Measurements from ENCODE around the gene IL6.

IL6 gene

GRCh38 chr7:22715969-22716368 lies 11.0 kb upstream of the IL6 start:
- no peaks in the 10 kb centered on the region for H3K27me3 ChIP-seq (ENCODE audit: control insufficient read depth, insufficient read depth, low read length)
- H3K4me3 ChIP-seq (ENCODE audit: low read length), result no peak overlapping the region
- DNase-seq (ENCODE audit: low read depth, low spot score), result no peak
- no peaks in the 10 kb centered on the region for H3K9me3 ChIP-seq (ENCODE audit: control insufficient read depth, insufficient read depth, low read length)
- H3K36me3 ChIP-seq (ENCODE audit: control insufficient read depth, insufficient read depth, low read length), result no peaks in the 10 kb centered on the region
- no peak overlapping the region for H3K27ac ChIP-seq (ENCODE audit: low read length)
- no CpG with 5 or more reads among the region's 4 CpGs for WGBS (ENCODE audit: insufficient coverage, insufficient read length)
- no peaks in the 10 kb centered on the region for H3K4me1 ChIP-seq (ENCODE audit: control insufficient read depth, insufficient read depth, low read length)

- H3K27me3 ChIP-seq (ENCODE audit: control insufficient read depth, insufficient read depth, low read length), result no peaks in the 10 kb centered on the region
- H3K4me1 ChIP-seq (ENCODE audit: control insufficient read depth, insufficient read depth, low read length), result no peaks in the 10 kb centered on the region
- no peak overlapping the region for H3K27ac ChIP-seq (ENCODE audit: low read length)
- WGBS (ENCODE audit: insufficient coverage, insufficient read length), result no CpG with 5 or more reads among the region's 7 CpGs
- H3K9me3 ChIP-seq (ENCODE audit: control insufficient read depth, insufficient read depth, low read length), result no peaks in the 10 kb centered on the region
- H3K4me3 ChIP-seq (ENCODE audit: low read length), result no peak overlapping the region
- DNase-seq (ENCODE audit: low read depth, low spot score), result no peak
- no peaks in the 10 kb centered on the region for H3K36me3 ChIP-seq (ENCODE audit: control insufficient read depth, insufficient read depth, low read length)
Measured at GRCh38 chr7:22717760-22718159, 9.2 kb upstream of the IL6 start.

- Histone ChIP-seq H3K36me3 (ENCODE audit: control insufficient read depth, insufficient read depth, low read length) (no peaks in the 10 kb centered on the region), H3K4me1 (ENCODE audit: control insufficient read depth, insufficient read depth, low read length) (no peaks in the 10 kb centered on the region), H3K27me3 (ENCODE audit: control insufficient read depth, insufficient read depth, low read length) (no peaks in the 10 kb centered on the region), H3K27ac (ENCODE audit: low read length) (no peak overlapping the region), H3K9me3 (ENCODE audit: control insufficient read depth, insufficient read depth, low read length) (no peaks in the 10 kb centered on the region), H3K4me3 (ENCODE audit: low read length) (no peak overlapping the region)
- no CpG with 5 or more reads among the region's 6 CpGs for WGBS (ENCODE audit: insufficient coverage, insufficient read length)
- DNase-seq (ENCODE audit: low read depth, low spot score), result no peak
Measured at GRCh38 chr7:22718200-22718711, 8.7 kb upstream of the IL6 start.

- no peaks in the 10 kb centered on the region for H3K36me3 ChIP-seq (ENCODE audit: control insufficient read depth, insufficient read depth, low read length)
Measured at GRCh38 chr7:22718911-22719420, 8.0 kb upstream of the IL6 start.

GRCh38 chr7:22720791-22721786 lies 5.9 kb upstream of the IL6 start:
- H3K27me3 ChIP-seq (ENCODE audit: control insufficient read depth, insufficient read depth, low read length), result no peaks in the 10 kb centered on the region
- H3K4me3 ChIP-seq (ENCODE audit: low read length), result no peak overlapping the region
- WGBS (ENCODE audit: insufficient coverage, insufficient read length), result no CpG with 5 or more reads among the region's 3 CpGs
- H3K9me3 ChIP-seq (ENCODE audit: control insufficient read depth, insufficient read depth, low read length), result no peaks in the 10 kb centered on the region
- H3K36me3 ChIP-seq (ENCODE audit: control insufficient read depth, insufficient read depth, low read length), result no peaks in the 10 kb centered on the region
- no peak overlapping the region for H3K27ac ChIP-seq (ENCODE audit: low read length)
- DNase-seq (ENCODE audit: low read depth, low spot score), result no peak
- H3K4me1 ChIP-seq (ENCODE audit: control insufficient read depth, insufficient read depth, low read length), result no peaks in the 10 kb centered on the region

More at GRCh38 chr7:22718911-22719420, 8.0 kb upstream of the IL6 start:
- H3K27me3 ChIP-seq (ENCODE audit: control insufficient read depth, insufficient read depth, low read length), result no peaks in the 10 kb centered on the region
- H3K4me1 ChIP-seq (ENCODE audit: control insufficient read depth, insufficient read depth, low read length), result no peaks in the 10 kb centered on the region
- no peaks in the 10 kb centered on the region for H3K9me3 ChIP-seq (ENCODE audit: control insufficient read depth, insufficient read depth, low read length)
- WGBS (ENCODE audit: insufficient coverage, insufficient read length), result no CpG with 5 or more reads among the region's 1 CpG
- H3K27ac ChIP-seq (ENCODE audit: low read length), result no peak overlapping the region
- DNase-seq (ENCODE audit: low read depth, low spot score), result no peak
- H3K4me3 ChIP-seq (ENCODE audit: low read length), result no peak overlapping the region

- H3K4me3 ChIP-seq (ENCODE audit: low read length), result no peak overlapping the region
- H3K27ac ChIP-seq (ENCODE audit: low read length), result no peak overlapping the region
- no CpG with 5 or more reads among the region's 6 CpGs for WGBS (ENCODE audit: insufficient coverage, insufficient read length)
- no peaks in the 10 kb centered on the region for H3K9me3 ChIP-seq (ENCODE audit: control insufficient read depth, insufficient read depth, low read length)
- peaks cover 5% of the 10 kb centered on the region; the same call in 1 of the 2 replicates for H3K4me1 ChIP-seq (ENCODE audit: control insufficient read depth, insufficient read depth, low read length)
- no peaks in the 10 kb centered on the region for H3K27me3 ChIP-seq (ENCODE audit: control insufficient read depth, insufficient read depth, low read length)
- no peaks in the 10 kb centered on the region for H3K36me3 ChIP-seq (ENCODE audit: control insufficient read depth, insufficient read depth, low read length)
- DNase-seq (ENCODE audit: low read depth, low spot score), result no peak
Measured at GRCh38 chr7:22722536-22723180, 4.3 kb upstream of the IL6 start.

- Histone ChIP-seq H3K4me3 (ENCODE audit: low read length) (no peak overlapping the region), H3K27ac (ENCODE audit: low read length) (no peak overlapping the region), H3K36me3 (ENCODE audit: control insufficient read depth, insufficient read depth, low read length) (no peaks in the 10 kb centered on the region), H3K9me3 (ENCODE audit: control insufficient read depth, insufficient read depth, low read length) (no peaks in the 10 kb centered on the region), H3K27me3 (ENCODE audit: control insufficient read depth, insufficient read depth, low read length) (no peaks in the 10 kb centered on the region), H3K4me1 (ENCODE audit: control insufficient read depth, insufficient read depth, low read length) (peaks cover 5% of the 10 kb centered on the region; the same call in 1 of the 2 replicates)
- DNase-seq (ENCODE audit: low read depth, low spot score), result no peak
- WGBS (ENCODE audit: insufficient coverage, insufficient read length), result no CpG with 5 or more reads among the region's 2 CpGs
Measured at GRCh38 chr7:22723181-22723601, 3.8 kb upstream of the IL6 start.

DNA sequence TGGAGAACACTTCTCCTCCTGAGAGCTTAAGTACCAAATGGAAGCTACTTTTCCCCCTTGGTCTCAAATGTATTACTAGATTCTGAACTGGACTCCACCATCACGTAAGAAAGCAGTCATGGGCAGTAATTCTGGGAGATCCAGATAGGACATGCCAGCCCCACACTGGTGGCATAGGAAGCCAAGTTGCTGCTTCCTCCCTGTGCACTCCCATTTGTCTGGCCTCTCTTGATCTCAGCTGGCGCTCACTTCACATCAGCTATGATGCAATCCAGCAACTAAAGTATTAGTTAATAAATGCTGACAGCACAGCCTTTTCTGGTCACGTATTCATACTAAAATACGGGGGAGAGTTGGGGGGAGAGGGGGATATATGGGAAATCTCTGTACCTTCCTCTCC lies 3.4 kb upstream of the IL6 start:
- no CpG with 5 or more reads among the region's 4 CpGs for WGBS (ENCODE audit: insufficient coverage, insufficient read length)
- Histone ChIP-seq H3K36me3 (ENCODE audit: control insufficient read depth, insufficient read depth, low read length) (no peaks in the 10 kb centered on the region), H3K4me3 (ENCODE audit: low read length) (no peak overlapping the region), H3K27ac (ENCODE audit: low read length) (no peak overlapping the region), H3K27me3 (ENCODE audit: control insufficient read depth, insufficient read depth, low read length) (no peaks in the 10 kb centered on the region), H3K4me1 (ENCODE audit: control insufficient read depth, insufficient read depth, low read length) (peaks cover 5% of the 10 kb centered on the region; the same call in 1 of the 2 replicates), H3K9me3 (ENCODE audit: control insufficient read depth, insufficient read depth, low read length) (no peaks in the 10 kb centered on the region)
- DNase-seq (ENCODE audit: low read depth, low spot score), result no peak

DNA sequence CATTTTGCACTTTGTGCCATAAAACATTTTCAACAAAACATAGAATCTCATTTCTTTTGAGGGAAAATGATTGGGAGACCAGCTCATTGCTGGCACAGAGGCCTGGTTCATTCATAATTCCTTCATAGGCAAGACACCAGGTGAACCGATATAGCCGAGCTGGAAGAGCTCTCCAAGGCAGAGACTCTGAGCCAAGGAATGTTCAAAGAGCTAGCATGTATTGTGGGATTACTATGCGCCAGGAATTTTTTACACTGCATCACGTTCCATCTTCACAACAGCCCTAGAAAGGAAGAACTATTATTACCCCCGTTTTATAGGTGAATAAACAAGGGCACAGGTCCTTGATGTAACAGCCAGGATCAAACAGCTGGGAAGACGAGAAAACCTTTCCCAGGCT lies 2.1 kb upstream of the IL6 start:
- Histone ChIP-seq H3K4me3 (ENCODE audit: low read length) (no peak overlapping the region), H3K4me1 (ENCODE audit: control insufficient read depth, insufficient read depth, low read length) (peaks cover 5% of the 10 kb centered on the region; the same call in 1 of the 2 replicates), H3K9me3 (ENCODE audit: control insufficient read depth, insufficient read depth, low read length) (no peaks in the 10 kb centered on the region), H3K36me3 (ENCODE audit: control insufficient read depth, insufficient read depth, low read length) (no peaks in the 10 kb centered on the region), H3K27me3 (ENCODE audit: control insufficient read depth, insufficient read depth, low read length) (no peaks in the 10 kb centered on the region), H3K27ac (ENCODE audit: low read length) (no peak overlapping the region)
- no peak for DNase-seq (ENCODE audit: low read depth, low spot score)
- no CpG with 5 or more reads among the region's 6 CpGs for WGBS (ENCODE audit: insufficient coverage, insufficient read length)

- H3K27me3 ChIP-seq (ENCODE audit: control insufficient read depth, insufficient read depth, low read length), result no peaks in the 10 kb centered on the region
- H3K27ac ChIP-seq (ENCODE audit: low read length), result no peak overlapping the region
- H3K4me3 ChIP-seq (ENCODE audit: low read length), result no peak overlapping the region
- DNase-seq (ENCODE audit: low read depth, low spot score), result no peak
- no peaks in the 10 kb centered on the region for H3K36me3 ChIP-seq (ENCODE audit: control insufficient read depth, insufficient read depth, low read length)
- no CpG with 5 or more reads among the region's 9 CpGs for WGBS (ENCODE audit: insufficient coverage, insufficient read length)
- peaks cover 5% of the 10 kb centered on the region; the same call in 1 of the 2 replicates for H3K4me1 ChIP-seq (ENCODE audit: control insufficient read depth, insufficient read depth, low read length)
- H3K9me3 ChIP-seq (ENCODE audit: control insufficient read depth, insufficient read depth, low read length), result no peaks in the 10 kb centered on the region
Measured at GRCh38 chr7:22725585-22725984, 1.4 kb upstream of the IL6 start.

Measured in iPS DF 6.9 (cell line).